H9 (cell line): ENCODE data around the gene CYSLTR2. TPM values are rescaled to one million over a fixed set of nuclear protein-coding genes. Genes with fewer than 3 reads are reported as not detected.

Experiments
- DNase-seq: peaks from one replicate; pipeline ENCODE4 v3.0.0-alpha.2; 2017
- H2AFZ ChIP-seq: one replicate; pipeline ENCODE4 v1.6.1; 2013; ENCODE audit warnings: mild to moderate bottlenecking, low read length, control low read depth, moderate library complexity
- H2AK5ac ChIP-seq: 2 replicates; pipeline ENCODE4 v1.6.1; 2013; ENCODE audit warnings: low read length, control low read depth, mixed read lengths; ENCODE audit not compliant: insufficient read length
- H2BK120ac ChIP-seq: one replicate; pipeline ENCODE4 v1.6.1; 2013; ENCODE audit warnings: low read depth, mild to moderate bottlenecking, low read length, control low read depth, inconsistent platforms; ENCODE audit not compliant: poor library complexity, severe bottlenecking
- H2BK12ac ChIP-seq: 2 replicates; pipeline ENCODE4 v1.6.1; 2013; ENCODE audit warnings: low read length, control low read depth, mixed read lengths, low read depth; ENCODE audit not compliant: insufficient read length
- H2BK15ac ChIP-seq: 2 replicates; pipeline ENCODE4 v1.6.1; 2013; ENCODE audit warnings: low read depth, low read length, control low read depth
- H2BK20ac ChIP-seq: one replicate; pipeline ENCODE4 v1.6.1; 2013; ENCODE audit warnings: low read depth, mild to moderate bottlenecking, low read length, control low read depth, inconsistent platforms; ENCODE audit not compliant: poor library complexity, severe bottlenecking
- H2BK5ac ChIP-seq: 2 replicates; pipeline ENCODE4 v1.6.1; 2013; ENCODE audit warnings: low read length, control low read depth, mixed read lengths; ENCODE audit not compliant: insufficient read length
- H3K14ac ChIP-seq: 2 replicates; pipeline ENCODE4 v1.6.1; 2013; ENCODE audit warnings: low read length, control low read depth; ENCODE audit not compliant: insufficient read depth
- H3K18ac ChIP-seq: 2 replicates; pipeline ENCODE4 v1.6.1; 2013; ENCODE audit warnings: low read depth, mild to moderate bottlenecking, mixed read lengths, low read length, control low read depth; ENCODE audit not compliant: insufficient read length
- H3K23ac ChIP-seq: 2 replicates; pipeline ENCODE4 v1.6.1; 2013; ENCODE audit warnings: low read length, control low read depth, mixed read lengths, low read depth; ENCODE audit not compliant: insufficient read length
- H3K23me2 ChIP-seq: 2 replicates; pipeline ENCODE4 v1.6.1; 2013; ENCODE audit warnings: low read depth, mild to moderate bottlenecking, mixed read lengths, low read length, control low read depth; ENCODE audit not compliant: insufficient read length, poor library complexity, severe bottlenecking
- H3K27ac ChIP-seq: 2 replicates; pipeline ENCODE4 v1.5.1; 2013; ENCODE audit warnings: low read length, control low read depth, mixed read lengths, low read depth; ENCODE audit not compliant: insufficient read length
- H3K27me3 ChIP-seq: 2 replicates; pipeline ENCODE4 v1.6.1; 2013; ENCODE audit warnings: low read length, control low read depth, inconsistent platforms; ENCODE audit not compliant: insufficient read depth
- H3K4ac ChIP-seq: 2 replicates; pipeline ENCODE4 v1.6.1; 2013; ENCODE audit warnings: low read depth, mild to moderate bottlenecking, control low read depth, inconsistent platforms, low read length, moderate library complexity
- H3K4me1 ChIP-seq: 2 replicates; pipeline ENCODE4 v1.6.1; 2013; ENCODE audit warnings: low read length, control low read depth, inconsistent platforms; ENCODE audit not compliant: insufficient read depth
- H3K4me2 ChIP-seq: 2 replicates; pipeline ENCODE4 v1.6.1; 2013; ENCODE audit warnings: low read length, control low read depth, mixed read lengths; ENCODE audit not compliant: insufficient read length, insufficient read depth
- H3K56ac ChIP-seq: 2 replicates; pipeline ENCODE4 v1.6.1; 2013; ENCODE audit warnings: low read depth, mild to moderate bottlenecking, mixed read lengths, low read length, control low read depth; ENCODE audit not compliant: insufficient read length
- H3K79me1 ChIP-seq: 2 replicates; pipeline ENCODE4 v1.6.1; 2013; ENCODE audit warnings: low read depth, mild to moderate bottlenecking, moderate library complexity, low read length, control low read depth, inconsistent platforms; ENCODE audit not compliant: insufficient read depth, poor library complexity, severe bottlenecking
- H3K79me2 ChIP-seq: 2 replicates; pipeline ENCODE4 v1.6.1; 2013; ENCODE audit warnings: low read length, control low read depth, inconsistent platforms; ENCODE audit not compliant: insufficient read depth
- H3K9ac ChIP-seq: 2 replicates; pipeline ENCODE4 v1.6.1; 2013; ENCODE audit warnings: low read length, control low read depth, mixed read lengths; ENCODE audit not compliant: insufficient read length; ENCODE audit errors: extremely low read depth
- H3K9me3 ChIP-seq: one replicate; pipeline ENCODE4 v1.6.1; 2013; ENCODE audit warnings: low read depth, low read length, inconsistent platforms; ENCODE audit not compliant: control insufficient read depth
- H3T11ph ChIP-seq: one replicate; pipeline ENCODE4 v1.6.1; 2013; ENCODE audit warnings: mild to moderate bottlenecking, low read length, control low read depth, inconsistent platforms
- H4K20me1 ChIP-seq: one replicate; pipeline ENCODE4 v1.6.1; 2013; ENCODE audit not compliant: control insufficient read depth, insufficient read length, insufficient read depth
- H4K5ac ChIP-seq: 2 replicates; pipeline ENCODE4 v1.6.1; 2013; ENCODE audit warnings: low read depth, mild to moderate bottlenecking, mixed read lengths, low read length, control low read depth; ENCODE audit not compliant: insufficient read length
- H4K8ac ChIP-seq: replicated peaks from 2 replicates; pipeline ENCODE4 v1.6.1; 2013; ENCODE audit warnings: low read length, control low read depth, mixed read lengths, low read depth; ENCODE audit not compliant: insufficient read length
- H4K91ac ChIP-seq: 2 replicates; pipeline ENCODE4 v1.6.1; 2013; ENCODE audit warnings: low read depth, mild to moderate bottlenecking, moderate library complexity, mixed read lengths, low read length, control low read depth; ENCODE audit not compliant: insufficient read length
- H3K27ac Mint-ChIP-seq, 3 experiments: 2 replicates in 2 of 3; 3 replicates in 1 of 3; pipeline ENCODE4 v1.8.0; 2020 to 2021; ENCODE audit warnings: mixed read lengths in 3 of 3, mild to moderate bottlenecking in 1 of 3, moderate library complexity in 1 of 3
- H3K27me3 Mint-ChIP-seq: 2 replicates; pipeline ENCODE4 v1.8.0; 2021; ENCODE audit warnings: low read depth, mild to moderate bottlenecking, moderate library complexity, mixed read lengths
- H3K36me3 Mint-ChIP-seq, 3 experiments: 2 replicates in 2 of 3; 3 replicates in 1 of 3; pipeline ENCODE4 v1.8.0; 2020 to 2021; ENCODE audit warnings: low read depth in 3 of 3, mixed read lengths in 3 of 3; ENCODE audit not compliant: insufficient read depth in 1 of 3
- H3K4me1 Mint-ChIP-seq, 2 experiments: 2 replicates each; pipeline ENCODE4 v1.8.0; 2020; ENCODE audit warnings: mixed read lengths in 2 of 2
- H3K4me3 Mint-ChIP-seq, 2 experiments: 2 replicates in 1 of 2; 3 replicates in 1 of 2; pipeline ENCODE4 v1.8.0; 2020 to 2021; ENCODE audit warnings: mild to moderate bottlenecking in 2 of 2, mixed read lengths in 2 of 2, moderate library complexity in 1 of 2
- H3K9me3 Mint-ChIP-seq, 2 experiments: 2 replicates in 1 of 2; 3 replicates in 1 of 2; pipeline ENCODE4 v1.8.0; 2020; ENCODE audit warnings: mild to moderate bottlenecking in 2 of 2, mixed read lengths in 2 of 2, moderate library complexity in 1 of 2
- WGBS: extraction: QIAGEN DNeasy Blood & Tissue Kit; methylation state at CpG from one replicate; pipeline ENCODE4 v1.1.7; 2013; ENCODE audit warnings: missing lambda C conversion rate, low lambda C conversion rate, mixed read lengths; ENCODE audit not compliant: insufficient read length; ENCODE audit errors: extremely low coverage; 5-methylcytosine and 5-hydroxymethylcytosine counted together
- total RNA-seq: library from RNA; stranded (reverse); gene quantifications from 2 replicates; pipeline ENCODE4 v1.2.1, GENCODE V29; 2021
- TF ChIP-seq, protein P1 (sequence below): fragments of 200-600 bp; sonication (generic); conservative IDR thresholded peaks from 3 replicates; pipeline ENCODE4 v1.8.0; 2021; ENCODE audit warnings: antibody characterized with exemption, mild to moderate bottlenecking

Gene CYSLTR2
- total RNA-seq, 1 experiment from 2014 or later, result not detected

DNA sequence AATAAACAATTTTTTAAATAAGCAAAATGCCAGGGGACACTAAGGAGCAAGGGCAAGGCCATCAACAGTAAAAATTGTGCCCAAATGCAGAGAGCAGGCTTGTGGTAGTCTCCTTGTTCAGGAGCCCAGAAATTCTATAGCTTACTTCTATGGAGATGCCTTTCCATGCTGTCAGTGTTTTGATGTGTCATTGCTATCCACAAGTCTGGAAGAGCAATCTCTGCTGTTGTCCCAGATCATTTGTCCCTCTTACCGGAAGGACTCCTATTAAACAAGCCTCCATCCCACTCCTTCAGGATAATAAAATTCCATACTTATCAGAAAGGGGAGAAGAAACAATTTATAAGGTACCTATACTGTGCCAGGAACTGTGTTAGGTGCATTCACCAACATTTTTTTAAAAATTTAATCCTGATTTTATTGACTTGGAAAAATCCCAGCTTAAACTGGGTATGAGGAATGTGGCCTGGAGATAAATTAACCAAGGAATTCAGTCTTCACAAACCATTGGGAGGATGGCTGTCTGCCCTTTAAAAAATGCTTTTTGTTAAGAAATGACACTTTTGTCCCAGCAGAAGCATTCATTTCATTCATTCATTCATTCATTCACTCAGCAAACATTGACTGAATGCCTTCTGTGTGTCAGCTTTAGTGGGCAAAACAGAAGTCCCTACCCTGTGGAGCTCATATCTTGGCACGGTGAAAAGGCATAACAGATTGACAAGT is 26.8 kb upstream of the CYSLTR2 start:
- H2BK5ac ChIP-seq, result no peak overlapping the region
- no peak overlapping the region for H2BK20ac ChIP-seq
- H3K9me3 Mint-ChIP-seq, result peaks cover 0 to 1% of the 10 kb centered on the region in 2 experiments; a peak in 3 of 5 replicates
- no peaks in the 10 kb centered on the region for H3K27me3 ChIP-seq
- H4K20me1 ChIP-seq, result no peaks in the 10 kb centered on the region
- H3K23ac ChIP-seq, result no peak overlapping the region
- H3K23me2 ChIP-seq, result no peaks in the 10 kb centered on the region
- no peaks in the 10 kb centered on the region for H3K9me3 ChIP-seq
- no peak overlapping the region for H3T11ph ChIP-seq
- no peak overlapping the region for H2BK15ac ChIP-seq
- no peaks in the 10 kb centered on the region for H3K79me2 ChIP-seq
- H3K36me3 Mint-ChIP-seq, result peaks cover 0 to 2% (median 0%) of the 10 kb centered on the region in 3 experiments; a peak in 2 of 7 replicates
- no peak overlapping the region for H3K18ac ChIP-seq
- no peaks in the 10 kb centered on the region for H3K27me3 Mint-ChIP-seq
- H2AFZ ChIP-seq, result no peak overlapping the region
- H3K27ac ChIP-seq, result no peak overlapping the region
- no peak overlapping the region for H4K91ac ChIP-seq
- H3K9ac ChIP-seq, result no peak overlapping the region
- no peak overlapping the region for H4K8ac ChIP-seq
- no peak overlapping the region for H2BK120ac ChIP-seq
- WGBS, result no CpG with 5 or more reads among the region's 2 CpGs
- TF ChIP-seq, protein P1, sequence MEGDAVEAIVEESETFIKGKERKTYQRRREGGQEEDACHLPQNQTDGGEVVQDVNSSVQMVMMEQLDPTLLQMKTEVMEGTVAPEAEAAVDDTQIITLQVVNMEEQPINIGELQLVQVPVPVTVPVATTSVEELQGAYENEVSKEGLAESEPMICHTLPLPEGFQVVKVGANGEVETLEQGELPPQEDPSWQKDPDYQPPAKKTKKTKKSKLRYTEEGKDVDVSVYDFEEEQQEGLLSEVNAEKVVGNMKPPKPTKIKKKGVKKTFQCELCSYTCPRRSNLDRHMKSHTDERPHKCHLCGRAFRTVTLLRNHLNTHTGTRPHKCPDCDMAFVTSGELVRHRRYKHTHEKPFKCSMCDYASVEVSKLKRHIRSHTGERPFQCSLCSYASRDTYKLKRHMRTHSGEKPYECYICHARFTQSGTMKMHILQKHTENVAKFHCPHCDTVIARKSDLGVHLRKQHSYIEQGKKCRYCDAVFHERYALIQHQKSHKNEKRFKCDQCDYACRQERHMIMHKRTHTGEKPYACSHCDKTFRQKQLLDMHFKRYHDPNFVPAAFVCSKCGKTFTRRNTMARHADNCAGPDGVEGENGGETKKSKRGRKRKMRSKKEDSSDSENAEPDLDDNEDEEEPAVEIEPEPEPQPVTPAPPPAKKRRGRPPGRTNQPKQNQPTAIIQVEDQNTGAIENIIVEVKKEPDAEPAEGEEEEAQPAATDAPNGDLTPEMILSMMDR, result no peak
- no peak overlapping the region for H4K5ac ChIP-seq
- H3K14ac ChIP-seq, result no peak overlapping the region
- no peak overlapping the region for H3K4me3 Mint-ChIP-seq
- DNase-seq, result no peak
- H3K4me2 ChIP-seq, result no peak overlapping the region
- no peak overlapping the region for H3K56ac ChIP-seq
- H3K4ac ChIP-seq, result no peak overlapping the region
- no peaks in the 10 kb centered on the region for H3K79me1 ChIP-seq
- no peak overlapping the region for H2BK12ac ChIP-seq
- no peaks in the 10 kb centered on the region for H3K4me1 Mint-ChIP-seq
- no peak overlapping the region for H2AK5ac ChIP-seq
- no peaks in the 10 kb centered on the region for H3K4me1 ChIP-seq
- H3K27ac Mint-ChIP-seq, result no peak overlapping the region
